ENCODE measurements around the gene FHIT. TPM values are rescaled to one million over a fixed set of nuclear protein-coding genes. Genes with fewer than 3 reads are reported as not detected.

Gene FHIT
- polyA plus RNA-seq, 1 of the 3 experiments (the other 2 are of a cell fraction), result 0.41 TPM

DNA sequence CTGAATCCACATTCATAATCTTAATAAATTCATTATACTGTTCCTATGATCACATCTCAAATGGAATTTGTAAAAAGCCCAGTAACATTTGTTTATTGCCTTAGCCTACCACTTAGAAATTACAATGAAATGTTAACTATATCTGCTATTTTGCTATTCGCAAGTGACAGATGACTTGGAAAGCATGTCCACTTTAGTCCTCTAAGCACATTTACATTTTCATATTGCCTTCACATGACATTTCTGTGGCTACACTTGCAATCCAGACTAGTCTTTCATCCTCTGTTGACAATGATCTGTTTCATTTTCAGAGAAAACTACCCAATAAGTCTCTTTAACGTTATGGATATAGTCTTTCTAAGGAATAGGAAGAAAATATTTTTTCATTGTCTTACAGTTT is 741.8 kb downstream of the FHIT start:
- Histone ChIP-seq H3K27ac (ENCODE audit: low read depth in 2 of 2, low read length in 1 of 2) (no peak overlapping the region), H3F3A (replicated peaks; ENCODE audit: insufficient read depth) (no peaks in the 10 kb centered on the region), H3K27me3 (ENCODE audit: insufficient read depth) (no peaks in the 10 kb centered on the region), H4K20me1 (ENCODE audit: insufficient read depth) (no peaks in the 10 kb centered on the region), H3K9ac (no peak overlapping the region), H3K36me3 (replicated peaks in 1 of 2; ENCODE audit: control insufficient read depth in 1 of 2, insufficient read depth in 2 of 2, low read length in 1 of 2) (no peaks in the 10 kb centered on the region), H3K79me2 (ENCODE audit: insufficient read depth) (no peaks in the 10 kb centered on the region), H2AFZ (ENCODE audit: low read depth) (no peak overlapping the region), H3K9me3 (no peaks in the 10 kb centered on the region), H3K9me2 (no peaks in the 10 kb centered on the region), H3K4me3 (ENCODE audit: low read depth in 2 of 2, low read length in 1 of 2) (no peak overlapping the region), H3K4me2 (no peak overlapping the region), H3K4me1 (ENCODE audit: control insufficient read depth in 1 of 2, insufficient read depth in 2 of 2, low read depth in 1 of 2, low read length in 1 of 2) (no peaks in the 10 kb centered on the region)
- ChIA-PET POLR2A (no interaction called here), CTCF (no interaction called here)
- WGBS (ENCODE audit: low lambda C conversion rate), result 58% methylated on average over 2 of the region's 2 CpGs
- no peak for DNase-seq
- TF ChIP-seq FOSL2 (IDR thresholded peaks at IDR 0.05; ENCODE audit: borderline replicate concordance, low read depth) (no peak), GATA2 (CRISPR knock-in tag; IDR thresholded peaks at IDR 0.05) (no peak), RXRA (IDR thresholded peaks at IDR 0.05; ENCODE audit: borderline replicate concordance, low read depth) (no peak), CHD2 (IDR thresholded peaks at IDR 0.05; ENCODE audit: low read length, partially characterized antibody) (no peak), TCF12 (IDR thresholded peaks at IDR 0.05) (no peak), JUND (IDR thresholded peaks at IDR 0.05) (no peak), TAF1 (IDR thresholded peaks at IDR 0.05; ENCODE audit: borderline replicate concordance, low read depth, low read length) (no peak), GABPA (IDR thresholded peaks at IDR 0.05; ENCODE audit: low read depth) (no peak), MAX (IDR thresholded peaks at IDR 0.05; ENCODE audit: low read depth) (no peak), SMC3 (IDR thresholded peaks at IDR 0.05; ENCODE audit: low read depth, low read length) (no peak), NFIC (IDR thresholded peaks at IDR 0.05; ENCODE audit: borderline replicate concordance) (no peak), IRF3 (IDR thresholded peaks at IDR 0.05; ENCODE audit: low read depth, low read length) (no peak), SIN3A (IDR thresholded peaks at IDR 0.05; ENCODE audit: borderline replicate concordance, low read depth, low read length) (no peak), REST (IDR thresholded peaks at IDR 0.05; ENCODE audit: low read depth, low read length) (no peak), RAD21 (IDR thresholded peaks at IDR 0.05; ENCODE audit: low read length) (no peak), MEF2A (IDR thresholded peaks at IDR 0.05; ENCODE audit: borderline replicate concordance, low read depth) (no peak)
